Brain pericyte (primary cell): ENCODE results near the gene FLOT1.
A peak's percentile ranks its signal among the peaks of the same experiment; 100 is the strongest.

Experiments used
- DNase-seq: peaks from one replicate; pipeline ENCODE4 v3.0.0-alpha.2; 2012; ENCODE audit warnings: low read depth, low spot score

FLOT1 gene

GRCh38 chr6:30700340-30700739 is 42.1 kb downstream of the FLOT1 start:
- DNase-seq, result no peak

GRCh38 chr6:30696432-30696831 is 46.1 kb downstream of the FLOT1 start:
- DNase-seq, result no peak

- no peak for DNase-seq
Observed at GRCh38 chr6:30691208-30691847, 51.2 kb downstream of the FLOT1 start.

- DNase-seq, result peak; percentile 53
Observed at GRCh38 chr6:30690403-30691207, 51.9 kb downstream of the FLOT1 start, which contains the start of gene NRM. NRM (minus strand) TSS chr6:30690984; CDS start chr6:30690974, 10 bp downstream.

GRCh38 chr6:30689985-30690384 is 52.5 kb downstream of the FLOT1 start:
- DNase-seq, result no peak

GRCh38 chr6:30689022-30689865 is 53.2 kb downstream of the FLOT1 start:
- DNase-seq, result no peak

- DNase-seq, result no peak
Observed at GRCh38 chr6:30688569-30688968, 53.9 kb downstream of the FLOT1 start.

GRCh38 chr6:30687659-30688431 is 54.6 kb downstream of the FLOT1 start:
- no peak for DNase-seq

- DNase-seq, result peak; percentile 87
Observed at GRCh38 chr6:30686908-30687658, 55.4 kb downstream of the FLOT1 start.

GRCh38 chr6:30686009-30686907 is 56.2 kb downstream of the FLOT1 start, which contains the start of gene PPP1R18:
PPP1R18 (minus strand) TSS chr6:30686645; CDS start chr6:30686018, 627 bp downstream.
- no peak for DNase-seq

GRCh38 chr6:30685157-30686008 is 57.1 kb downstream of the FLOT1 start:
- DNase-seq, result no peak

GRCh38 chr6:30684386-30685156 is 57.9 kb downstream of the FLOT1 start:
- no peak for DNase-seq

- no peak for DNase-seq
Observed at GRCh38 chr6:30683980-30684338, 58.5 kb downstream of the FLOT1 start.

GRCh38 chr6:30683183-30683979 is 59.1 kb downstream of the FLOT1 start:
- no peak for DNase-seq

GRCh38 chr6:30682143-30683117 is 60.1 kb downstream of the FLOT1 start:
- peak; percentile 73 for DNase-seq

- no peak for DNase-seq
Observed at GRCh38 chr6:30681766-30682142, 60.7 kb downstream of the FLOT1 start.
